NOMO-1 (cell line): ENCODE data around the gene SLC25A21.
"Not testable (repeated sequence)": the region's sequence is repeated elsewhere in the genome, so short reads cannot be mapped to it uniquely, and the experiment has no call there.

ENCODE experiments used
- DNase-seq, 2 experiments: peaks; one replicate each; lab custom pipeline; 2025; ENCODE audit not compliant: unreplicated experiment in 2 of 2; lab: John Stamatoyannopoulos, UW

SLC25A21 gene

GRCh38 chr14:36844443-36845195 lies 327.8 kb downstream of the SLC25A21 start:
- no peak for DNase-seq

- no peak for DNase-seq
Observed at GRCh38 chr14:36843410-36843809, 329.0 kb downstream of the SLC25A21 start.

GRCh38 chr14:36835128-36835527 lies 337.3 kb downstream of the SLC25A21 start:
- no peak for DNase-seq

GRCh38 chr14:36834293-36834692 lies 338.1 kb downstream of the SLC25A21 start:
- no peak for DNase-seq

- DNase-seq: no peak
Observed at GRCh38 chr14:36829547-36829946, 342.9 kb downstream of the SLC25A21 start.

- no peak for DNase-seq
Observed at GRCh38 chr14:36827861-36828260, 344.5 kb downstream of the SLC25A21 start.

GRCh38 chr14:36826614-36827013 lies 345.8 kb downstream of the SLC25A21 start:
- no peak for DNase-seq

- no peak for DNase-seq
Observed at GRCh38 chr14:36824854-36825253, 347.6 kb downstream of the SLC25A21 start.

- no peak for DNase-seq
Observed at GRCh38 chr14:36823651-36824050, 348.8 kb downstream of the SLC25A21 start.

GRCh38 chr14:36822685-36823084 lies 349.7 kb downstream of the SLC25A21 start:
- DNase-seq: no peak

GRCh38 chr14:36820901-36821300 lies 351.5 kb downstream of the SLC25A21 start:
- no peak for DNase-seq

GRCh38 chr14:36820111-36820709 lies 352.2 kb downstream of the SLC25A21 start:
- DNase-seq: no peak

- DNase-seq: no peak
Observed at GRCh38 chr14:36818794-36819384, 353.5 kb downstream of the SLC25A21 start.

- no peak for DNase-seq
Observed at GRCh38 chr14:36818246-36818645, 354.2 kb downstream of the SLC25A21 start.

GRCh38 chr14:36817071-36817930 lies 355.1 kb downstream of the SLC25A21 start:
- no peak for DNase-seq

- DNase-seq: no peak
Observed at GRCh38 chr14:36816481-36816880, 355.9 kb downstream of the SLC25A21 start.

GRCh38 chr14:36814783-36815182 lies 357.6 kb downstream of the SLC25A21 start:
- not testable (repeated sequence) for DNase-seq

- no peak for DNase-seq
Observed at GRCh38 chr14:36810209-36810608, 362.2 kb downstream of the SLC25A21 start.

- no peak for DNase-seq
Observed at GRCh38 chr14:36807727-36808126, 364.7 kb downstream of the SLC25A21 start.

- DNase-seq: no peak
Observed at GRCh38 chr14:36805131-36805559, 367.3 kb downstream of the SLC25A21 start.

GRCh38 chr14:36797634-36798033 lies 374.8 kb downstream of the SLC25A21 start:
- DNase-seq: no peak
